ENCODE data around the gene CRTAC1. TPM values are rescaled to one million over a fixed set of nuclear protein-coding genes. Genes with fewer than 3 reads are reported as not detected.

CRTAC1 gene
- total RNA-seq, 1 donor from 2014 or later, result 128 TPM

DNA sequence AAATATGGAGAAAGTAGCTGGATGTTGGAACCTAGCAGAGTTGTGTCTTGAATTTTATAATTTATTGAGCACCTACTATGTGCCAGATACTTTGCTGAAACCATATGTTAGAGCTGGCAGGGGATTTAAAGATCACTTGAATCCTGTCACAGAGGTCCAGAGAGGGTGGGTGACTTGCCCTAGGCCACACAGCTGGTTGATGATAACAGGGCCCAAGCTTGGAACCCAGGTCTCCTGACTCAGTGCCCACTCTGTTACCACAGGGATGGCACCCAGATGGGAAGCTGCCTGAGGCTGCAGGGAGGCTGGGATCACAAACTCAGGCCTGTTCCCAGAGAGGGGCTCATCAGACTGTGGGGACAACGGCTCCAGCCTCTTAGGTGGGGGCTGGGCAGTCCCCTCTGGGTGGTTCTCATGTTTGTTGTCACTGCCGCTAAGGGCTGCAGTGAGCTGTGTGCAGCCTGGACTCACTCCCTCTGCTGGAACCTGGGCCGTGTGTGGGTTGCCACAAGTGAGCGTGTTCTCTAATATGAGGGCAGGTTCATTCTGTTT is 162.2 kb downstream of the CRTAC1 start:
- intact Hi-C loops (cut with DNase I), result no loop called here
- DNase-seq (no peak), ATAC-seq (no peak)
- no peaks in the 10 kb centered on the region for H3K9me3 ChIP-seq
- H3K4me3 ChIP-seq, result no peak overlapping the region
- no peak overlapping the region for H3K27ac ChIP-seq
- H3K27me3 ChIP-seq, result peaks cover 14% of the 10 kb centered on the region
- no peaks in the 10 kb centered on the region for H3K36me3 ChIP-seq
- H3K4me1 ChIP-seq, result peaks cover 10% of the 10 kb centered on the region
- TF ChIP-seq CTCF (IDR thresholded peaks at IDR 0.05), result no peak

- intact Hi-C loops (cut with DNase I), result no loop called here
- no peak for TF ChIP-seq CTCF (IDR thresholded peaks at IDR 0.05)
- no peak overlapping the region for H3K27ac ChIP-seq
These were observed 163.1 kb downstream of the CRTAC1 start for GRCh38 chr10:97867220-97867800.

GRCh38 chr10:97866524-97867219 is 163.7 kb downstream of the CRTAC1 start:
- intact Hi-C loops (cut with DNase I), result no loop called here
- no peak for TF ChIP-seq CTCF (IDR thresholded peaks at IDR 0.05)
- ATAC-seq, result no peak
- no peaks in the 10 kb centered on the region for H3K9me3 ChIP-seq
- H3K36me3 ChIP-seq, result no peaks in the 10 kb centered on the region
- peaks cover 10% of the 10 kb centered on the region for H3K4me1 ChIP-seq
- no peak for DNase-seq
- H3K4me3 ChIP-seq, result no peak overlapping the region
- H3K27ac ChIP-seq, result no peak overlapping the region
- peaks cover 14% of the 10 kb centered on the region for H3K27me3 ChIP-seq

More at GRCh38 chr10:97867220-97867800, 163.1 kb downstream of the CRTAC1 start:
- Histone ChIP-seq H3K27me3 (peaks cover 14% of the 10 kb centered on the region), H3K4me1 (peaks cover 10% of the 10 kb centered on the region), H3K36me3 (no peaks in the 10 kb centered on the region), H3K4me3 (no peak overlapping the region), H3K9me3 (no peaks in the 10 kb centered on the region)
- ATAC-seq, result no peak
- DNase-seq, result no peak

DNA sequence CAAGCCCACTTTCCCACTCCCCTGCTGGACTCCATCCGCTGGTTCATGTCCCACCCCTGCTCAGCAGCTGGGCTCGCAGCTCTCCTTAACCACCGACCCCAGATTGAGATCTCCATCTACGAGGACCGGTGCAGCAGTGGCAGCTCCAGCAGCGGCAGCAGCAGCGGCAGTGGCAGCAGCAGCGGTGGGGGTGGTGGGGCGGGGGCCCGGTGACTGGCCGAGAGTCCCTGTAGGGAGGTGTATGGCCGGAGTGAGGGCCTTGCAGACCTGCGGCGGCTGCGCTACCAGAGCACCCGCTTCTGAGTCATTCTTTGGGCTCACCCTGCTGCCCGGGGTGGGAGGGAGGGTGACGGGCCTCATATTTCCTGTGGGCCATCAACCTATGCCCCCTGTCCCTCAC is 164.9 kb downstream of the CRTAC1 start:
- no peak for ATAC-seq
- Histone ChIP-seq H3K27me3 (peaks cover 14% of the 10 kb centered on the region), H3K36me3 (no peaks in the 10 kb centered on the region), H3K4me1 (peaks cover 10% of the 10 kb centered on the region), H3K4me3 (no peak overlapping the region), H3K9me3 (no peaks in the 10 kb centered on the region), H3K27ac (no peak overlapping the region)
- TF ChIP-seq CTCF (IDR thresholded peaks at IDR 0.05), result no peak
- no peak for DNase-seq
- intact Hi-C loops (cut with DNase I), result no loop called here

- ATAC-seq (no peak), DNase-seq (no peak)
- no peak overlapping the region for H3K27ac ChIP-seq
- no peak for TF ChIP-seq CTCF (IDR thresholded peaks at IDR 0.05)
- H3K36me3 ChIP-seq, result no peaks in the 10 kb centered on the region
- no peak overlapping the region for H3K4me3 ChIP-seq
- intact Hi-C loops (cut with DNase I), result no loop called here
- no peaks in the 10 kb centered on the region for H3K9me3 ChIP-seq
- peaks cover 14% of the 10 kb centered on the region for H3K27me3 ChIP-seq
- peaks cover 1% of the 10 kb centered on the region for H3K4me1 ChIP-seq
These were observed 166.6 kb downstream of the CRTAC1 start for GRCh38 chr10:97863808-97864207.

Measured in upper lobe of right lung (tissue), 1 donor.